ENCODE results near the gene MTRF1L. TPM values are rescaled to one million over a fixed set of nuclear protein-coding genes. Genes with fewer than 3 reads are reported as not detected.

MTRF1L gene
- total RNA-seq, 1 experiment from 2014 or later: 26.5 TPM

DNA sequence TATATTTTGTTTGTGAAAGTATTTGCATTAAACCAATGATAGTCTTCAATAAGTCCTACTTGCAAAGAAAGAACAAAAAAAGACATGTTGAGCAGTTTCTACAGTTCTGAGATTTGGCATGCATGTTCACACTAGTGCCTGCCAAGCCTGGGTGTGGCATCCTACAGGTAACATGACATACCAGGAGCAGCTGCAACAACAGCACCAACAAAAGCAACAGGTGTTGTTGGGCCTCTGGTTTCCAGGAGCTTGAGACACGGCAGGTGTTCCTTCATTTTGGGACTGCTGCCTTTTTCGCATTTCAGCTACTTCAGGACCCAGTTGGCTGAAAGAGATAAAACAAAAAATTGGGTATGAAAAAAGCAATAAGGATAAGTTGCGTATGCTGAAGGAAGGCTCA, 41.2 kb upstream of the MTRF1L start:
- no peak overlapping the region for H3T11ph ChIP-seq (ENCODE audit: low read length)
- H3K27me3 ChIP-seq (ENCODE audit: insufficient read depth, low read length): no peaks in the 10 kb centered on the region
- TF ChIP-seq, protein P1, sequence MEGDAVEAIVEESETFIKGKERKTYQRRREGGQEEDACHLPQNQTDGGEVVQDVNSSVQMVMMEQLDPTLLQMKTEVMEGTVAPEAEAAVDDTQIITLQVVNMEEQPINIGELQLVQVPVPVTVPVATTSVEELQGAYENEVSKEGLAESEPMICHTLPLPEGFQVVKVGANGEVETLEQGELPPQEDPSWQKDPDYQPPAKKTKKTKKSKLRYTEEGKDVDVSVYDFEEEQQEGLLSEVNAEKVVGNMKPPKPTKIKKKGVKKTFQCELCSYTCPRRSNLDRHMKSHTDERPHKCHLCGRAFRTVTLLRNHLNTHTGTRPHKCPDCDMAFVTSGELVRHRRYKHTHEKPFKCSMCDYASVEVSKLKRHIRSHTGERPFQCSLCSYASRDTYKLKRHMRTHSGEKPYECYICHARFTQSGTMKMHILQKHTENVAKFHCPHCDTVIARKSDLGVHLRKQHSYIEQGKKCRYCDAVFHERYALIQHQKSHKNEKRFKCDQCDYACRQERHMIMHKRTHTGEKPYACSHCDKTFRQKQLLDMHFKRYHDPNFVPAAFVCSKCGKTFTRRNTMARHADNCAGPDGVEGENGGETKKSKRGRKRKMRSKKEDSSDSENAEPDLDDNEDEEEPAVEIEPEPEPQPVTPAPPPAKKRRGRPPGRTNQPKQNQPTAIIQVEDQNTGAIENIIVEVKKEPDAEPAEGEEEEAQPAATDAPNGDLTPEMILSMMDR (conservative IDR thresholded peaks at IDR 0.05): no peak
- H3K23me2 ChIP-seq (ENCODE audit: insufficient read length, low read depth, low read length, poor library complexity, severe bottlenecking): no peaks in the 10 kb centered on the region
- peaks cover 22 to 30% of the 10 kb centered on the region in 2 experiments for H3K4me1 Mint-ChIP-seq
- H3K9me3 Mint-ChIP-seq: no peaks in the 10 kb centered on the region
- no peak overlapping the region for H3K4ac ChIP-seq (ENCODE audit: low read depth, low read length)
- no peak overlapping the region for H2BK20ac ChIP-seq (ENCODE audit: low read depth, low read length, poor library complexity, severe bottlenecking)
- no peaks in the 10 kb centered on the region for H3K9me3 ChIP-seq (ENCODE audit: control insufficient read depth, low read depth, low read length)
- H3K9ac ChIP-seq (ENCODE audit: extremely low read depth, insufficient read length, low read length): no peak overlapping the region
- no peak overlapping the region for H3K23ac ChIP-seq (ENCODE audit: insufficient read length, low read depth, low read length)
- no peak overlapping the region for H3K56ac ChIP-seq (ENCODE audit: insufficient read length, low read depth, low read length)
- H3K27ac Mint-ChIP-seq: peak overlapping the region in 1 of 3 experiments; percentile 50; a peak in 1 of 7 replicates
- H3K4me1 ChIP-seq (ENCODE audit: insufficient read depth, low read length): no peaks in the 10 kb centered on the region
- no peak overlapping the region for H4K5ac ChIP-seq (ENCODE audit: insufficient read length, low read depth, low read length)
- H3K4me2 ChIP-seq (ENCODE audit: insufficient read depth, insufficient read length, low read length): no peak overlapping the region
- H4K20me1 ChIP-seq (ENCODE audit: control insufficient read depth, insufficient read depth, insufficient read length): no peaks in the 10 kb centered on the region
- no peaks in the 10 kb centered on the region for H3K79me1 ChIP-seq (ENCODE audit: insufficient read depth, low read depth, low read length, poor library complexity, severe bottlenecking)
- peaks cover 2 to 17% (median 6%) of the 10 kb centered on the region in 3 experiments; a peak in 5 of 7 replicates for H3K36me3 Mint-ChIP-seq (ENCODE audit: insufficient read depth in 1 of 3, low read depth in 3 of 3)
- no peak overlapping the region for H3K4me3 Mint-ChIP-seq
- H4K8ac ChIP-seq (replicated peaks; ENCODE audit: insufficient read length, low read depth, low read length): no peak overlapping the region
- H3K79me2 ChIP-seq (ENCODE audit: insufficient read depth, low read length): no peaks in the 10 kb centered on the region
- H2AFZ ChIP-seq (ENCODE audit: low read length): no peak overlapping the region
- WGBS (ENCODE audit: extremely low coverage, insufficient read length, low lambda C conversion rate): no CpG with 5 or more reads among the region's 3 CpGs
- no peak overlapping the region for H2BK5ac ChIP-seq (ENCODE audit: insufficient read length, low read length)
- H3K27me3 Mint-ChIP-seq (ENCODE audit: low read depth): no peaks in the 10 kb centered on the region
- H3K14ac ChIP-seq (ENCODE audit: insufficient read depth, low read length): no peak overlapping the region
- H3K27ac ChIP-seq (ENCODE audit: insufficient read length, low read depth, low read length): no peak overlapping the region
- H2AK5ac ChIP-seq (ENCODE audit: insufficient read length, low read length): no peak overlapping the region
- no peak overlapping the region for H2BK15ac ChIP-seq (ENCODE audit: low read depth, low read length)
- H4K91ac ChIP-seq (ENCODE audit: insufficient read length, low read depth, low read length): no peak overlapping the region
- no peak overlapping the region for H2BK12ac ChIP-seq (ENCODE audit: insufficient read length, low read depth, low read length)
- no peak overlapping the region for H2BK120ac ChIP-seq (ENCODE audit: low read depth, low read length, poor library complexity, severe bottlenecking)
- DNase-seq: no peak
- H3K18ac ChIP-seq (ENCODE audit: insufficient read length, low read depth, low read length): no peak overlapping the region

Data from H9 (cell line).